Fibroblast of upper back skin (primary cell): ENCODE measurements around the gene KLHL42.
"Not testable (repeated sequence)": the region's sequence is repeated elsewhere in the genome, so short reads cannot be mapped to it uniquely, and the experiment has no call there.

Experiments used
- DNase-seq: peaks from one replicate; pipeline ENCODE4 v3.0.0-alpha.2; 2013

KLHL42 gene

DNA sequence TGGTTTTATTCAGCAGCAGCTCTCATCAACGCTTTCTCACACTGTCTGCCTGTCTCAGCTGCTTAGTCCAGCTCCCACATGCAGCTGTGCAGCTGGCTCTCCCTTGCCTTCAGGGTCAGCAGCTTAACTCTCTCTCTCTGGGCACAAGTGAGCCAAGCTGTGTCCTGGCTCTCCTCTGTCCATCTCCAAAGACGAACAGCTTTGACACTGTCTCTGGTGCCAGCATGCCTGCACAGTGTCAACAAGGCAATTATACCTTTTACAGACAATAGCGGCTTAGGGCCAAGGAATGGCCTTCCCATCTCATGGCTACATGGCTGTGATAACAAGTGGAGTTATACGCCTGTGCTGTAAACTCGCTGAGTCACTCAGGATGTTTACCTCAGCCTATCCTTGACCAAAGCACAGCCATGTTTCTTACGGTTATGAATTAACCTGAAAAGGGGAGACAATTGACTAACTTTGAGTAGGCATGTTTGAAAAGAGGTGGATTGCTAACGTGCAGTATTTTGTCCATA is 38.4 kb downstream of the KLHL42 start:
- DNase-seq, result no peak

DNA sequence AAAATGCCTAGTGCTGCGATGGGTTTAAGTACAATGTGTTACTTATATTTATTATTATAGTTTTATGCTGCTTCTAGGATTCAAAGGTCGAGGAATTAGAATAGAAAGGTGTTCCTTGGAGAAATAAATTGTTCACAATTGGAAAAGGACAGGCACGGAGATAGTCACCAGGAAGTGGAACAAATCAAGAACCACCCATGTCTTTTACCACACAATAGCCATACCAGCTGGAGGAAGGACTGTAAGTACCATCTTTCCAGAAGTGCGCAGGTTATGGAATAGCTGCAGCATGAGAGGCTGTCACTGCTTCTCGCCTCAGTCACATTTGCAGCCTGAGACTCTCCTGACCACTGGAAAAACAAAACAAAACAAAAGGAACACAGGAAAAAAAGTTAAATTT is 40.5 kb downstream of the KLHL42 start:
- DNase-seq, result no peak

DNA sequence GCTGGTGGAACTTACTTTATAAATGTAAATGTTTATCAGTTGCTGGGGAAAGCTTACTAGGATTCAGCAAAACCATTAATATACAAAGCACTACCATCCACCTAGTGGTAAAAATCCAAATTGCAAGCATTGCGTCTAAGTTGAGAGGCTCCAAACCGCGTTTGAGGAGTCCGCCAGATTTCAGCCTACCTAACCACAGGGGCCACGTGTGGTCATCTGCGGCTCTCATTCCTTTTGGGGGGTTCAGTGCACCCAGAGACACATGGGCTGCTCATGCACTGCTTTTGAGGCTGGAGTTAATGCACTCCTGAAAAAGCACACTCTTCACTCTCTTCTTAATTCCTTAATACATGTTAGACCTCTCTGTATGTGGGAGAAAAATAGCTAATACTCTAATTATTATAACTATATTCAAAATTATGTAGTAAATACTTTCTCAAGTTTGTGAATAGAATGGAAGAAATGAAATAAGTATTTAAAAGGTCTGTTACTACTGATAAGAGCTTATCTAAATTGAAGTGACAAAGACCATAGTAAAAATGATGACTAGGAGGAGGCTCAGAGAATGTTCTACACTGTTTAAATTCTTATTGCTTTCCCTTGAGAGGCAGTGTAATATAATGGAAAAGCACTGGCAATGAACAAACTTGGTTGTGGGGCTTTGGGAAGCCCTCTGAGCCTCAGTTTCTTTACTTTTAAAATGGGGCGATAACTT is 41.4 kb downstream of the KLHL42 start:
- peak; percentile 81 for DNase-seq

DNA sequence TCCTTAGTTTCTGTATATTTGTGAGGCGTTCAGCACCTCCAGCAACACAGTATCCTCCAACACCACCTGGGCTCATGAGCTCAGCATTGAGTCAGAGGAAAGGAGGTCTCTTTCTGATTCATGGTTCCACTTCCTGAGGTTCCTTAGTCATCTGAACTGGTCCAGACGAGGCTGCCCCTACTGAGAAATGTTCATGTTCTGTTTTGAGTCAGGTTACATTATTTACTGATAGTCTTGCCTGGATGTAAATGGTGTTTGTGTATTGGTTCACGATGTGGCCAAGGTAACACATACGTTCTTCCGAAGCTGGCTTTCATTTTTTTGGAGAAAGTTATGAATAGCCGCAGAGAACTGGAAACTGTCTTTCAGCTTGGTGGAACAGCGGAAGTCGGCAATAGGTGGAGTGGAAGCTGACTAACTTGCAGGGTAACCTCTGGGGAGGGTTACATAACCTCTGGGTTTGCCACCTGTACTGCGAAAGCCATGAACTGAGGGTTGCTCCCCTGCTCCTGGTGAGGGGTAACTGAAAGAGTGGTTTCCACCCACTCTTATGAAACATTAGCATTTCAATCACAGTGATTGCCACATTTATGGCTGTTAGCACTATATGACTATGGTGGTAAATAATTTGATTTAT is 42.2 kb downstream of the KLHL42 start:
- DNase-seq, result peak; percentile 81

DNA sequence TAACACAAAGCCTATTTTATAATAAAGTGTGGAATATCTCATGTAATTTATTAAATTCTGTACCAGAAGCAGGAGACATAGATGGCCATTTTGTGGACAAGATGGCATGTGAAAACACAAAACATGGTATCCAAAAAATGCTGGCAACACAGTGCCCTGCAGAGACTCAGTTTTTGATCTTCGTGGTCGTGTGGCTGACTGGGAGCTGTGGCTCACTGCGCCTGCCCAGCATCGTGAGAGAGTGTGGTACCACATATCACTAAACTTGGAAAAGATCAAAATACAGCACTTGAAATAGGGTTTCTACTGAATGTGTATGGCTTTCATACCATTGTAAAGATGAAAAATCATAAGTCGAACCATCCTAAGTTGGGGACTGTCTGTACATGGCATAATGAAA is 43.0 kb downstream of the KLHL42 start:
- no peak for DNase-seq

DNA sequence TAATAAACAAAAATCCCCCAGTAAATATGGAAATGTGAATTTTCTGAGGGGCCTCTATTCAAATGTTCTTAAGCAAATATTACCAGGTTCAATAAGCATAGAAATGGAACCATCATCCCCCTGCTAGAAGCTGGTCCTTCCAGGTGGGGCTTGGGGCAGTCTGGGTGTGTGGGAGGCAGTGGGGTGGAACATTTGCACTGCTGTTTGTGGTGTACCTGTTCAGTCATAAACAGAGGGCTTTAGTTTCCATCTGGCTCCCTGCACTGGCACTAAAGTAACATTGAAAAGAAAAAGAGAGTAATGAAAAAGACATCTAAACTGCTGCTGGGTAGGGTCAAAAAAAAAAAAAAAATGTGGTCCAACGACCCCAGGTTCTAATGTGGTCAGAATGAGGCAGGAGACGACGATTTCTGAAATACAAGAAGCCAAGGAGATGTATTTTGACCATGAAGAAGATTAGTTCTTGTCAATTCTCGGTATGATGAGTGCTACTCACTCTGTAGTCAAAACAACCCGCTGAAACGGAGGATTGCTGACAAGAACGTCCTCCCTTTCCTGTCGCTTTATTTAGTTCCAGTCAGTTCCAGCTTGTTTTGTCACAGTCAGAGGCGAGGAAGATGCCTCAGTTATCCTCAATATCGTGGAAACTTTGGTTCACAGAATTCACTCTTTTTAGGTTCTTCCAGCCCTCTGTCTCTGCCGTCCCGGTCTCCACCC is 44.3 kb downstream of the KLHL42 start:
- DNase-seq, result no peak

DNA sequence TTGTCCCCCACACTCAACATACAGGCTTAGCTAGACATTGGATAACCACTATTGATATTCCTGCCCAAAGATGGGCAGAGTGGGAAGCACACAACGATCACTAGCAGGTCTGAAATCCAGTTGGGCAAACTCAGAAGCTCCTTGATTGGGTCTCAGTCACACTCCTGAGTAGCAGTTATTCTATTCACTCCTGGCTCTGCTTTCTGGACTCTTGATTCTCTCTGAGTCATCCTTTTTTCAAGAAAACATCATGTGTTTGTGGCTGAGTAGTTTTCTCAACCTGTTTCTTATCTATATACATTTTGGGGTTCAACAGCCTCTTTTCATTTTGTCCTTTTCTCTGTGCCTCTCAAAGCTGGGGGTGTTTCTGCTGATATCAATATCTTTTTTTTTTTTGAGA is 46.0 kb downstream of the KLHL42 start:
- no peak for DNase-seq

DNA sequence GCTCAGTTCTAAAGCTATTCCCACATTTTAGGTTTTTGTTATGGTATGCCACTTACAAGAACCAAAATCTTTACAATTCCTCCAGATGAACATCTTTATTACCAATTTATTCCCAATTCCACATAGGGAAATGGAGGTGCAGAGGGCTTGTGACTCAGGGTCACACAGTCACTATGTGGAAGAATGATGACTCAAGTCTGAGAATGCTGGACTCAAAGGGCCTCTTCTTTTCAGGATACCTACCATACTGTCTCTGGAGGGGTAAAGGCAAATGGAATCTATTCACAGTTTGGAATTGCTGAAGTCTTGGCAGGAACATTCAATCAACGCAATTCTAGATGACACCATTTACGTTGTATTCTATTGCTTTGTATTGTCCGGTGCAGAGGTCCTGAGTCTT is 48.2 kb downstream of the KLHL42 start:
- DNase-seq, result no peak

DNA sequence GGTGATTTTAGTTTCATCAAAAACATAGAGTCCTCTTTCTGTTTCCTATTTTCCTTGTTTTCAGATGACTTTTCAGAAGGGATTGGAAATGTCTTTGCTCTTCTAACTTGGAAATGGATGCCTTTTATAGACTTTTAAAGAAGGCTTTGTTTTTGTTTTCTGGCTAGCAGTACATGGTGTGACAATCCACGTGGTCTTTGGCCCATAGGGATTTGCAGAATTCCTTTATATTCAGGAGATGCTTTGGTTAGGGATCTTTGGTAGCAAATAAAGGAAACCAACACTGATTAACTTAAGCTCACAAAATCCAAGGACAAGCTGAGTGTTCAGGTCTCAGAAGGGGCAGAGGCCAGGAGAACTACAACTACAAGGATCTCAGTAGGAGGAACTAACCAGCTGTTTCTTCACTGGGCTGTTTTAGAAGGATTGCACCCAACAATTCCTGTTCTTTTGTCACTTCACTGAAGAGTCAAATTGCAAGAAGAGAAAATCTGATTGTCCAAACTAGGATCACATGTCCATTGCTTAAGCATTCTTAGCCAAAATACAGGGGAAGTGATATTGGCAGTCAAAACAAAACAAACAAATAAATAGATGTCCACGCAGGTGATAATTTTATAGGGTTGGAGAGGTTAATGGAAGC is 58.6 kb downstream of the KLHL42 start:
- no peak for DNase-seq

DNA sequence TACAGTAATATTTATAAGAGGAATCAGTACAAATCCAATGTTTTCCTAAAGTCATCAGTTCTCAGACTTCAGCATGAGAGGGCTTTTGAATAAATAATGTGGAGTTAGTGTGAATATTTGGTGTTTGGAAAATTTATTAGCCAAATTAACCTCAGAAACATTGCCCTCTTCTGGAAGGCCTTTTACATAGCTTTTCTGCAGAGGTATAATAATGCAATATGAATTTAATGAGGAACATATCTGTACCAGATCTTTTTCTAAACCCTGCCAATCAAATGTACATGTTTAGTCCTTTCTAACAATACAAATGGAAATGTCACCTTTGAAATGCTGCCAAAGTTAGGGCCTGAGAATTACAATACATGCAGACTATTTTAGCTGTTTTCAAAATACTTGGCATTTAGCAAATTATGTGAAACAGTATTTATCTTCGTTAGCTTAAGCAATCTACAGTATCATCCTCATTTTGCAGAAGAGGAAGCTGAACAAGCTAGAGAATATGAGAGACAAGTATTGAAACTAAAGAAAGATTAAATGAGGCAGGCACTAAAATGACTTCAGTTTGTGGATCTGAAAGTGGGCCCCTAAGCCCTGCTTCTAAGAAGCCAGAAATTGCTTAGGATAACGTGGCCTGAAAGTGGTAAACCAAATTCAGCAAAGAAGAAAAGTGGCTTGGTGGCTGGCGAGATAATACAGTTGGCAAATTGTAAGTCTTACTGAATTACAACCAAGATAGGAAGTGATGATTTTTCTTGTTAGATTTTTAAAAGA is 60.4 kb downstream of the KLHL42 start:
- peak; percentile 8 for DNase-seq

DNA sequence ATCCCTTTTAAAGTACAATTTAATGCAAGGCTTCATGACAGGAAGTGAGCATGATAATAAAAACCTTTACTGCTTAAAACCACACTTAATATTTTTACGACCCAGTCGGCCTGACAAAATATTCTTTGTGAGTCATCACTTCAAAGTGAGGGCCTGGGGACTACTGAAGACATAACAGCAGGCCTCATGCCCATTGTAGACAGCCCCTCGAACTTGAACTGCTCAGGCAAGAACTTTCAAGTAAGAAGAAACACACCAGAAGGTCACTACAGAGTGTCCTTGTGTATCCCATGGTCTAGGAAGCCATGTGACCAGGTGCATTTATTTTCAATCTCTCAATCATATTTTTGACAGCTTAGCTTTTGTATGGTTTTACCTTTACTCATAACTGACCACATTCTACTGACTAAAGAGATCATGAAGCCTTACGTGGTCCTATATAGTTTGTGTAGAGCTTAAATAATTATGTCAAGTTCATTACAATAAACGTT is 61.4 kb downstream of the KLHL42 start:
- DNase-seq, result peak; percentile 66

DNA sequence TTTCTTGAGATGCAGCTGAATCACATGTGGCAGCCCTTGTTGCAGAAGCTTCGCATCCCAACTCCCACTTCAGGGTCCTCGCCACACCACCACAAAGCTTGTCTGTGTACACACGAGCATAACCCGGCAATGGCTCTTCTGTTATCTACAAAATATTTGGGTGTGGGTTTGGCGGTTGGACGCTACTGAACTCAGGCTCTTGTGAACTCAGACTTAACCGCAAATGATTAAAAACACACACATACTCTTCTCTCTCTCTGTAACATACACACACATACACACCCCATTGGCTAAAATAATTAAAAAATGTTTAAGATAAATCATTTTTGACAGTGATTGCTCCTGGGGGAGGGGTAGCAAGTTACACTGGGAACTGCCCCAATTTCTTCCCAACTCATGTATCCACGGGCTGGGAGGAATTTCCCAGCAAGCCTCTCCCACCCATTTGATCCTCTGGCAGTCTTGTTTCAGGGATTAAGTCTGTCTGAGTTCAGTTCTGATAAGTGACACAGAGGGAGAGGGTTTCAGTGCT is 63.7 kb downstream of the KLHL42 start:
- DNase-seq, result peak; percentile 98

DNA sequence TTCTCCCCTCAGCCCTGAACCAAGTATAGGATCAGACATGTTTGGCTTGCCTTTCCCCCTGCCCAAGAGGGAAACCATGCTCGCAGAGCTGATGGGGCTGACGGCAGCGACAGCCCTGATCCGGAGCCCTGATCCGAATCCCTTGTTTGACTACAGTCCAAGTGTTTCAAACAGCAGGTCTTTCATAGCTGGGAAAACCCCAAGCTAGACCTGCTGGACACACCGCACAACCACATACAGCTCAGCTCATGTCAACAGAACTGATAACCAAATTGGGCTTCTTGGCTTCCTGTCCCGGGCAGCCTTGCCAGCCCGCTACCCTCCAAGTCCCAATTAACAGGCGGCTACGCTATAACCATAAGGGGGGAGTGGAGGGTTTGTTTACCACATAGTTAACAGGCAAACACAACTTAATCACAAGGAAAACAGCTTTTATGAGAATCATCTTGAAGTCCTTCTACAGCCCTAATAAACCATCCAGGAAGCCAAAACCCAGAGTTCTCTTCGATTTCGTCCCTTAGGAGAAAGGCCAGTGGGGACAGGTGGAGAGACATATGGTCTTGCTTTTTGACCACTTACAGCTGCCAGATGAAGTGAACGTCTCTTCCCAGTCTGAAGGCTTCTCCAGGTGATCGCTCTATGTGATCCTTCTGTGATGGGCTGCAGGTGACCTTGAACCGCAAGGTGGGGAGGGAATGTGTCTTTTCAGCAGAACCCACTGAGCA is 64.5 kb downstream of the KLHL42 start:
- no peak for DNase-seq

DNA sequence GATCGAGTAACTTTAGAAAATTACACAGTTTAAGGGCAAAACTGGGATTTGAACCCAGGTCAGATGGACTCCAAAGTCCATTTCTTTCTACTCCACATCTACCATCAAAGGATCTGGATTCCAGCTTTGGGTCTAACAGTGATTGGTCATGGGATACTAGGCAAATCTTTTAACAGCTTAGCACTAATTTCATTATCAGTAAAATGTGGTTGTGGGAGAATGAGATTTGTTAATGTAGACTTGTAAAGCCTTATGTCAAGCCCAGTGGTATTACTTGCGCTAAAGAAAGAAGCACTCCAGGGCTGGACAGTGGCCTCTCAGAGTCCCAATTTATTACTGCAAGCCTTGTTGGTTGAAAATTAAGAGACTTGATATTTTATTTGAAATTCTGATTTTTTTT is 65.2 kb downstream of the KLHL42 start:
- DNase-seq, result no peak

DNA sequence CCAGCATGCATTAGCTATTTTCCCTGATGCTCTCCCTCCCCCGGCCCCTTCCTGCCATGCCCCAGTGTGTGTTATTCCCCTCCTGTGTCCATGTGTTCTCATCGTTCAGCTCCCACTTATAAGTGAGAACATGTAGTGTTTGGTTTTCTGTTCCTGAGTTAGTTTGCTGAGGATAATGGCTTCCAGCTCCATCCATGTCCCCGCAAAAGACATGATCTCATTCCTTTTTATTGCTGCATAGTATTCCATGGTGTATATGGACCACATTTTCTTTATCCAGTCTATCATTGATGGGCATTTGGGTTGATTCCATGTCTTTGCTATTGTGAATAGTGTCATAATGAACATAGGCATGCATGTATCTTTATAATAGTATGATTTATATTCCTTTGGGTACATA is 65.7 kb downstream of the KLHL42 start:
- DNase-seq, result not testable (repeated sequence)

DNA sequence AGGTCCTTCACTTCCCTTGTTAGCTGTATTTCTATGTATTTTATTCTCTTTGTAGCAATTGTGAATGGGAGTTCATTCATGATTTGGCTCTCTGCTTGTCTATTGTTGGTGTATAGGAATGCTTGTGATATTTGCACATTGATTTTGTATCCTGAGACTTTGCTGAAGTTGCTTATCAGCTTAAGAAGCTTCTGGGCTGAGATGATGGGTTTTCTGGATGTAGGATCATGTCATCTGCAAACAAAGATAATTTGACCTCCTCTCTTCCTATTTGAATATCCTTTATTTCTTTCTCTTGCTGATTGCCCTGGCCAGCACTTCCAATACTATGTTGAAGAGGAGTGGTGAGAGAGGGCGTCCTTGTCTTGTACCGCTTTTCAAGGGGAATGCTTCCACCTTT is 67.3 kb downstream of the KLHL42 start:
- not testable (repeated sequence) for DNase-seq

DNA sequence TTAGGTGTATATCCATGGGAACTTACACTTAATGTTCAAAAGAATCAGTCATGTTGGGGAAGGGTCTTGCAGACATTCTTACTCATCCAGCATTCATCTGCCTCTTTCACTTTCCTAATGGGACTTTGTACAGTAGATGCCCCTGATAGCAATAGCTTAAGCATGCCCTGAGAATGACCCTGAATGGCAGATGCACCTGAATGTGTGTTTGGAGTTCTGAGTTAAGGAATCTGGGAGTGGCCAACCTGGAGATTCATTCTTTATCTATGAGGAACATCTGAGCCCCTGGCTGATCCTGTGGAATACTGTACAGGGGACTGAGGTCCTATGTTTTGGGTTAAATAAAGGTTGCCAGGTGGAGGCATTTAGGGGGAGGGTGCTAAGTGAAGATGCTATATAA is 71.3 kb downstream of the KLHL42 start:
- DNase-seq, result no peak

DNA sequence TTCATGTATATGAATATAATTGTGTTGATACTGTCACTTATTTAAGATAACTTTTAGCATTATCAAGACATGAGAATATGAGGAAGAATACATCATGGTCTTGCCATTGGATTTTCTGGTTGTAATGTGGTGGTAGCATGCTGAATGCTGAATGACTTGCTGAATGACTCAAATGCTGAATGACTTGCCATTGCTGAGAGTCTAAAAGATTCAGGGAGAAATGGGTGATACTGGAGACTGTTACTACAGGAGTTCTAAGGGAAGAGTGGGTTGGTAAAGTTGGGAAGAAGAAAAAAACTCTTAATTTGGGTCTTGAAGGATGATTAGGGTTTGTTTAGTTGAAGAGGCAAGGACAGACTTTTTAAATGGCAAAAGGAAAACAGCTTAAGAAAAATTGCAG is 72.1 kb downstream of the KLHL42 start:
- no peak for DNase-seq
